ENCODE measurements around the gene ATP2A1. TPM values are rescaled to one million over a fixed set of nuclear protein-coding genes. Genes with fewer than 3 reads are reported as not detected.

ATP2A1 gene
- total RNA-seq, 1 experiment from 2014 or later: 10.3 TPM

- POLR2A ChIA-PET: no interaction called here
- CTCF ChIA-PET: no interaction called here
- Histone ChIP-seq H2AFZ (ENCODE audit: low read depth, low read length, poor library complexity, severe bottlenecking) (no peak overlapping the region), H3K9me3 (ENCODE audit: control insufficient read depth in 1 of 2, insufficient read depth in 1 of 2, low read depth in 1 of 2, low read length in 2 of 2) (no peaks in the 10 kb centered on the region), H3K9me2 (ENCODE audit: insufficient read depth) (no peaks in the 10 kb centered on the region), H3K9ac (ENCODE audit: low read length) (peak overlapping the region; percentile 55), H3K4me3 (replicated peaks in 1 of 2; ENCODE audit: low read depth in 1 of 2, low read length in 2 of 2) (0 out of 4 replicates have a peak overlapping the region, but pooled peaks of 1 of the 2 experiments have one; percentile 0), H3K4me1 (ENCODE audit: control insufficient read depth in 1 of 2, insufficient read depth in 2 of 2, low read length in 2 of 2) (peaks cover 20 to 35% of the 10 kb centered on the region in 2 experiments), H3K27ac (ENCODE audit: low read depth, low read length) (peak overlapping the region; percentile 85), H3K79me2 (ENCODE audit: insufficient read depth, low read length) (no peaks in the 10 kb centered on the region), H4K20me1 (ENCODE audit: insufficient read depth) (no peaks in the 10 kb centered on the region), H3K36me3 (ENCODE audit: control insufficient read depth in 1 of 2, insufficient read depth in 2 of 2, low read length in 2 of 2) (no peaks in the 10 kb centered on the region), H3K4me2 (ENCODE audit: low read length) (peak overlapping the region; percentile 69), H3K27me3 (ENCODE audit: insufficient read depth, low read length) (no peaks in the 10 kb centered on the region)
- peak; percentile 44 for DNase-seq (ENCODE audit: low read depth, low spot score)
- no TSS peak for BruUV-seq (replicated peaks)
- RAD21 ChIA-PET (ENCODE audit: low non-redundant PET in 1 of 2, low total read pairs in 2 of 2, uncharacterized antibody in 2 of 2, unreplicated experiment in 2 of 2): no interaction called here
- intact Hi-C loops (cut with micrococcal nuclease): loop anchor here (5.0 kb wide), 1 partner anchor 33 kb away; the partner anchor contains the start of gene ATP2A1
- TF ChIP-seq EZH2phosphoT487 (IDR thresholded peaks at IDR 0.05; ENCODE audit: borderline replicate concordance): no peak
- peak; percentile 69 for TF ChIP-seq MAX (IDR thresholded peaks at IDR 0.05)
- peak; percentile 59 for TF ChIP-seq TCF7L2 (IDR thresholded peaks at IDR 0.05; ENCODE audit: borderline replicate concordance, extremely low read depth, insufficient read depth, insufficient read length)
- TF ChIP-seq ZFX (IDR thresholded peaks at IDR 0.05): 0 out of 2 replicates have a peak, but pooled peaks have one; percentile 17
- no peak for TF ChIP-seq CEBPB (IDR thresholded peaks at IDR 0.05; ENCODE audit: low read depth)
- peak; percentile 66 for TF ChIP-seq JUND (IDR thresholded peaks at IDR 0.05)
- TF ChIP-seq ATF3 (IDR thresholded peaks at IDR 0.05): no peak
- no peak for TF ChIP-seq CBX3 (IDR thresholded peaks at IDR 0.05; ENCODE audit: low read depth)
- no peak for TF ChIP-seq ELF1 (IDR thresholded peaks at IDR 0.05; ENCODE audit: borderline replicate concordance, low read depth)
- TF ChIP-seq RAD21 (IDR thresholded peaks at IDR 0.05; ENCODE audit: low read depth): no peak
- no peak for TF ChIP-seq CTCF (IDR thresholded peaks at IDR 0.05 in 2 of 3, conservative IDR thresholded peaks at IDR 0.05 in 1 of 3; ENCODE audit: borderline replicate concordance in 1 of 3, insufficient read depth in 1 of 3, low read depth in 2 of 3, low read length in 2 of 3)
- TF ChIP-seq FOSL1 (IDR thresholded peaks at IDR 0.05; ENCODE audit: low read depth): peak; percentile 71
- TF ChIP-seq SRF (IDR thresholded peaks at IDR 0.05; ENCODE audit: low read depth): no peak
- no peak for TF ChIP-seq POLR2AphosphoS5 (IDR thresholded peaks at IDR 0.05; ENCODE audit: low read depth, low read length)
- ATAC-seq: peak; percentile 80
Measured at GRCh38 chr16:28910086-28911031, 32.1 kb downstream of the ATP2A1 start.

All from HCT116 (cell line).